ENCODE data around the gene ANK2. TPM values are rescaled to one million over a fixed set of nuclear protein-coding genes. Genes with fewer than 3 reads are reported as not detected.

The ANK2 gene
- total and polyA plus RNA-seq, 2 of the 13 experiments (the other 11 are each of a cell fraction or from before 2014, with no cell fraction given): 2.7 to 15.1 TPM

DNA sequence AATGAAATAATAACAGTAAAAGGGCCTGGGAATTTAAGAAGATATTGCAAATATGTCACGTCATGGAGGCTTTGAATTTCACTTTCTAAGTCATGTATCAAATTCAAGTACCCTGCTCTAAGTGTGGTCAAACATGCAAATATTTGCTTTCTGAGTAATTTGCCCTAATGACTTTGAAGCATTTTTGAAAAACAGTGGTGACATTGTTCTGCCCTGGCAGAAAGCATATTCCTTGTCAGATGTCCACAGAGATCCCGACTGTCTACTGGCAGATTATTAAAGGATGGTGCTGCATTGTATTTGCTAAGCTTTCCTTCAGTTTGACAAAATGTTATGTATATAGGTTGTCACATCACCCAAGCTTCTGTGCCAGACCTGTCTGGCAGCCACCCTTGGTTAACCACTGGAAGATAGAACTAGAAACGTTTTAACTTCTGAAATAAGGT is 92.5 kb downstream of the ANK2 start (continued):
- TF ChIP-seq XRCC5 (optimal IDR thresholded peaks at IDR 0.05; ENCODE audit: low read length): no peak
- peak; percentile 80 for TF ChIP-seq KAT8 (CRISPR knock-in tag; IDR thresholded peaks at IDR 0.05)
- no peak for TF ChIP-seq PHF20 (CRISPR knock-in tag; IDR thresholded peaks at IDR 0.05)
- TF ChIP-seq, protein P1, sequence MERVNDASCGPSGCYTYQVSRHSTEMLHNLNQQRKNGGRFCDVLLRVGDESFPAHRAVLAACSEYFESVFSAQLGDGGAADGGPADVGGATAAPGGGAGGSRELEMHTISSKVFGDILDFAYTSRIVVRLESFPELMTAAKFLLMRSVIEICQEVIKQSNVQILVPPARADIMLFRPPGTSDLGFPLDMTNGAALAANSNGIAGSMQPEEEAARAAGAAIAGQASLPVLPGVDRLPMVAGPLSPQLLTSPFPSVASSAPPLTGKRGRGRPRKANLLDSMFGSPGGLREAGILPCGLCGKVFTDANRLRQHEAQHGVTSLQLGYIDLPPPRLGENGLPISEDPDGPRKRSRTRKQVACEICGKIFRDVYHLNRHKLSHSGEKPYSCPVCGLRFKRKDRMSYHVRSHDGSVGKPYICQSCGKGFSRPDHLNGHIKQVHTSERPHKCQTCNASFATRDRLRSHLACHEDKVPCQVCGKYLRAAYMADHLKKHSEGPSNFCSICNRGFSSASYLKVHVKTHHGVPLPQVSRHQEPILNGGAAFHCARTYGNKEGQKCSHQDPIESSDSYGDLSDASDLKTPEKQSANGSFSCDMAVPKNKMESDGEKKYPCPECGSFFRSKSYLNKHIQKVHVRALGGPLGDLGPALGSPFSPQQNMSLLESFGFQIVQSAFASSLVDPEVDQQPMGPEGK (CRISPR knock-in tag; IDR thresholded peaks at IDR 0.05): peak; percentile 38
- TF ChIP-seq KMT2A (CRISPR knock-in tag; IDR thresholded peaks at IDR 0.05): no peak
- TF ChIP-seq RFX3 (CRISPR knock-in tag; IDR thresholded peaks at IDR 0.05): no peak
- no peak for TF ChIP-seq ZSCAN21 (CRISPR knock-in tag; IDR thresholded peaks at IDR 0.05; ENCODE audit: borderline replicate concordance)
- TF ChIP-seq ZNF782 (CRISPR knock-in tag; IDR thresholded peaks at IDR 0.05; ENCODE audit: borderline replicate concordance): no peak
- no peak for TF ChIP-seq MTA1 (CRISPR knock-in tag; IDR thresholded peaks at IDR 0.05; ENCODE audit: borderline replicate concordance)
- TF ChIP-seq FOXP1 (IDR thresholded peaks at IDR 0.05): no peak
- peak; percentile 69 for TF ChIP-seq FOXP1 (CRISPR knock-in tag; IDR thresholded peaks at IDR 0.05)
- TF ChIP-seq REXO4 (CRISPR knock-in tag; IDR thresholded peaks at IDR 0.05; ENCODE audit: borderline replicate concordance): no peak
- peak; percentile 93; the same call in 1 of the 2 replicates for TF ChIP-seq HMG20A (CRISPR knock-in tag; IDR thresholded peaks at IDR 0.05; ENCODE audit: borderline replicate concordance)
- TF ChIP-seq, protein P2, sequence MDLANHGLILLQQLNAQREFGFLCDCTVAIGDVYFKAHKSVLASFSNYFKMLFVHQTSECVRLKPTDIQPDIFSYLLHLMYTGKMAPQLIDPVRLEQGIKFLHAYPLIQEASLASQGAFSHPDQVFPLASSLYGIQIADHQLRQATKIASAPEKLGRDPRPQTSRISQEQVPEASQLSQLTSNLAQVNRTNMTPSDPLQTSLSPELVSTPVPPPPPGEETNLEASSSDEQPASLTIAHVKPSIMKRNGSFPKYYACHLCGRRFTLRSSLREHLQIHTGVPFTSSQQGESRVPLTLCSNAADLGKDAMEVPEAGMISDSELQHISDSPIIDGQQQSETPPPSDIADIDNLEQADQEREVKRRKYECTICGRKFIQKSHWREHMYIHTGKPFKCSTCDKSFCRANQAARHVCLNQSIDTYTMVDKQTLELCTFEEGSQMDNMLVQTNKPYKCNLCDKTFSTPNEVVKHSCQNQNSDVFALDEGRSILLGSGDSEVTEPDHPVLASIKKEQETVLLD (CRISPR knock-in tag; IDR thresholded peaks at IDR 0.05; ENCODE audit: low read depth): no peak
- TF ChIP-seq, protein P3, sequence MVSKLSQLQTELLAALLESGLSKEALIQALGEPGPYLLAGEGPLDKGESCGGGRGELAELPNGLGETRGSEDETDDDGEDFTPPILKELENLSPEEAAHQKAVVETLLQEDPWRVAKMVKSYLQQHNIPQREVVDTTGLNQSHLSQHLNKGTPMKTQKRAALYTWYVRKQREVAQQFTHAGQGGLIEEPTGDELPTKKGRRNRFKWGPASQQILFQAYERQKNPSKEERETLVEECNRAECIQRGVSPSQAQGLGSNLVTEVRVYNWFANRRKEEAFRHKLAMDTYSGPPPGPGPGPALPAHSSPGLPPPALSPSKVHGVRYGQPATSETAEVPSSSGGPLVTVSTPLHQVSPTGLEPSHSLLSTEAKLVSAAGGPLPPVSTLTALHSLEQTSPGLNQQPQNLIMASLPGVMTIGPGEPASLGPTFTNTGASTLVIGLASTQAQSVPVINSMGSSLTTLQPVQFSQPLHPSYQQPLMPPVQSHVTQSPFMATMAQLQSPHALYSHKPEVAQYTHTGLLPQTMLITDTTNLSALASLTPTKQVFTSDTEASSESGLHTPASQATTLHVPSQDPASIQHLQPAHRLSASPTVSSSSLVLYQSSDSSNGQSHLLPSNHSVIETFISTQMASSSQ (IDR thresholded peaks at IDR 0.05; ENCODE audit: low read depth): peak; percentile 51; the same call in 1 of the 2 replicates
- TF ChIP-seq, protein P3 (CRISPR knock-in tag; IDR thresholded peaks at IDR 0.05; ENCODE audit: borderline replicate concordance): peak; percentile 86; the same call in 1 of the 2 replicates
- no peak for TF ChIP-seq ZNF138 (CRISPR knock-in tag; IDR thresholded peaks at IDR 0.05; ENCODE audit: low read depth)
- TF ChIP-seq, protein P4, sequence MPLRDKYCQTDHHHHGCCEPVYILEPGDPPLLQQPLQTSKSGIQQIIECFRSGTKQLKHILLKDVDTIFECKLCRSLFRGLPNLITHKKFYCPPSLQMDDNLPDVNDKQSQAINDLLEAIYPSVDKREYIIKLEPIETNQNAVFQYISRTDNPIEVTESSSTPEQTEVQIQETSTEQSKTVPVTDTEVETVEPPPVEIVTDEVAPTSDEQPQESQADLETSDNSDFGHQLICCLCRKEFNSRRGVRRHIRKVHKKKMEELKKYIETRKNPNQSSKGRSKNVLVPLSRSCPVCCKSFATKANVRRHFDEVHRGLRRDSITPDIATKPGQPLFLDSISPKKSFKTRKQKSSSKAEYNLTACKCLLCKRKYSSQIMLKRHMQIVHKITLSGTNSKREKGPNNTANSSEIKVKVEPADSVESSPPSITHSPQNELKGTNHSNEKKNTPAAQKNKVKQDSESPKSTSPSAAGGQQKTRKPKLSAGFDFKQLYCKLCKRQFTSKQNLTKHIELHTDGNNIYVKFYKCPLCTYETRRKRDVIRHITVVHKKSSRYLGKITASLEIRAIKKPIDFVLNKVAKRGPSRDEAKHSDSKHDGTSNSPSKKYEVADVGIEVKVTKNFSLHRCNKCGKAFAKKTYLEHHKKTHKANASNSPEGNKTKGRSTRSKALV (CRISPR knock-in tag; IDR thresholded peaks at IDR 0.05): no peak
- TF ChIP-seq GATAD2A (CRISPR knock-in tag; IDR thresholded peaks at IDR 0.05): peak; percentile 92
- TF ChIP-seq, protein P5, sequence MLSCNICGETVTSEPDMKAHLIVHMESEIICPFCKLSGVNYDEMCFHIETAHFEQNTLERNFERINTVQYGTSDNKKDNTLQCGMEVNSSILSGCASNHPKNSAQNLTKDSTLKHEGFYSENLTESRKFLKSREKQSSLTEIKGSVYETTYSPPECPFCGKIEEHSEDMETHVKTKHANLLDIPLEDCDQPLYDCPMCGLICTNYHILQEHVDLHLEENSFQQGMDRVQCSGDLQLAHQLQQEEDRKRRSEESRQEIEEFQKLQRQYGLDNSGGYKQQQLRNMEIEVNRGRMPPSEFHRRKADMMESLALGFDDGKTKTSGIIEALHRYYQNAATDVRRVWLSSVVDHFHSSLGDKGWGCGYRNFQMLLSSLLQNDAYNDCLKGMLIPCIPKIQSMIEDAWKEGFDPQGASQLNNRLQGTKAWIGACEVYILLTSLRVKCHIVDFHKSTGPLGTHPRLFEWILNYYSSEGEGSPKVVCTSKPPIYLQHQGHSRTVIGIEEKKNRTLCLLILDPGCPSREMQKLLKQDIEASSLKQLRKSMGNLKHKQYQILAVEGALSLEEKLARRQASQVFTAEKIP (CRISPR knock-in tag; IDR thresholded peaks at IDR 0.05; ENCODE audit: borderline replicate concordance): no peak
